ENCODE measurements around the gene XYLT1. TPM values are rescaled to one million over a fixed set of nuclear protein-coding genes. Genes with fewer than 3 reads are reported as not detected.

XYLT1 gene
- total and polyA plus RNA-seq, 9 of the 15 experiments (the other 6 are each of a cell fraction or from before 2014, with no cell fraction given) = 0.03 to 0.09 (median 0.08) TPM; not detected in 6

GRCh38 chr16:17232487-17232886 lies 238.3 kb downstream of the XYLT1 start:
- no peaks in the 10 kb centered on the region for H3K36me3 ChIP-seq (ENCODE audit: control insufficient read depth, insufficient read depth, low read length)
- no peaks in the 10 kb centered on the region for H3K9me1 ChIP-seq (ENCODE audit: control insufficient read depth, insufficient read depth, low read length)
- ATAC-seq (no peak), FAIRE-seq (no peak), DNase-seq (ENCODE audit: extremely low read depth in 1 of 4, low spot score in 3 of 4) (no peak)
- peaks cover 2 to 35% of the 10 kb centered on the region in 2 experiments; a peak in 4 of 5 replicates for H3K27me3 ChIP-seq (ENCODE audit: control insufficient read depth in 2 of 2, insufficient read depth in 2 of 2, low read length in 2 of 2)
- H3K27ac ChIP-seq (ENCODE audit: extremely low read depth, low read depth, low read length) = no peak overlapping the region
- ChIA-PET CTCF (ENCODE audit: low intra/inter-chr PET ratio) (no interaction called here), POLR2A (no interaction called here)
- intact Hi-C loops (cut with micrococcal nuclease) = no loop called here
- H3K9me3 ChIP-seq (replicated peaks; ENCODE audit: control insufficient read depth, insufficient read depth, low read depth, low read length) = no peaks in the 10 kb centered on the region
- BruUV-seq (replicated peaks) = no TSS peak
- WGBS (ENCODE audit: insufficient coverage, low coverage, missing lambda C conversion rate) = 1% methylated on average over 6 of the region's 6 CpGs
- H3K4me2 ChIP-seq (ENCODE audit: insufficient read depth, low read length) = no peak overlapping the region
- H4K20me1 ChIP-seq (replicated peaks; ENCODE audit: control insufficient read depth, insufficient read depth, low read length) = no peaks in the 10 kb centered on the region
- H3K79me2 ChIP-seq (ENCODE audit: control insufficient read depth, insufficient read depth, low read length) = no peaks in the 10 kb centered on the region
- H3K9ac ChIP-seq (ENCODE audit: insufficient read depth in 1 of 2, low read depth in 2 of 2, low read length in 2 of 2) = no peak overlapping the region
- in situ Hi-C loops (cut with MboI) = no loop called here
- no peaks in the 10 kb centered on the region for H3K4me1 ChIP-seq (replicated peaks in 1 of 2; ENCODE audit: control insufficient read depth in 2 of 2, insufficient read depth in 2 of 2, low read length in 2 of 2)
- H2AFZ ChIP-seq (ENCODE audit: low read depth, low read length) = no peak overlapping the region
- no peak overlapping the region for H3K4me3 ChIP-seq
- TF ChIP-seq ZNF551 (CRISPR knock-in tag; IDR thresholded peaks at IDR 0.05) (no peak), HINFP (tag; conservative IDR thresholded peaks at IDR 0.05; ENCODE audit: low read depth) (no peak), EHMT2 (IDR thresholded peaks at IDR 0.05) (no peak), ARID4B (CRISPR knock-in tag; IDR thresholded peaks at IDR 0.05) (no peak), ZNF589 (CRISPR knock-in tag; IDR thresholded peaks at IDR 0.05; ENCODE audit: low read depth) (no peak), ZNF512 (tag; IDR thresholded peaks at IDR 0.05) (no peak)

All from K562 (cell line).